Measurements from ENCODE around the gene ASPM. TPM values are rescaled to one million over a fixed set of nuclear protein-coding genes. Genes with fewer than 3 reads are reported as not detected.
A peak's percentile ranks its signal among the peaks of the same experiment; 100 is the strongest.

The ASPM gene
- total RNA-seq, 1 experiment from 2014 or later: 18.7 TPM

DNA sequence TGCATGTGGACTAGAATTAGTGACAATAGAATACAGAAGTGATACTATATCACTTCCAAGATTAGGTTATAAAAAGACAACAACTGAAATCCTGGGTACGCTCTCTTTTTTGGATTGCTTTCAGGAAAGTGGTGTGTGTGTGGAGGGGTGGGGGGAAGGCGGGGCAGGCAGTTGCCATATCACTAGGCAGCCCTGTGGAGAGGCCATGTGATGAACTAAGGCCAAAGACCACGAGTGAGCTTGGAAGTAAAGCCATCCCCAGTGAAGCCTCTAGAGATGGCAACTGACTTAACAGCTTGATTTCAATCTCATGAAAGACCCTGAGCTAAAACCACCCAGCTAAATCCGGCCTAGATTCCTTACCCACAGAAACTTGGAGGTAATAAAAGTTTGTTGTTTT is 6.2 kb upstream of the ASPM start:
- Histone ChIP-seq H3K27me3 (no peaks in the 10 kb centered on the region), H3K9me3 (no peaks in the 10 kb centered on the region), H3K36me3 (no peaks in the 10 kb centered on the region), H3K4me3 (no peak overlapping the region)
- DNase-seq: no peak

DNA sequence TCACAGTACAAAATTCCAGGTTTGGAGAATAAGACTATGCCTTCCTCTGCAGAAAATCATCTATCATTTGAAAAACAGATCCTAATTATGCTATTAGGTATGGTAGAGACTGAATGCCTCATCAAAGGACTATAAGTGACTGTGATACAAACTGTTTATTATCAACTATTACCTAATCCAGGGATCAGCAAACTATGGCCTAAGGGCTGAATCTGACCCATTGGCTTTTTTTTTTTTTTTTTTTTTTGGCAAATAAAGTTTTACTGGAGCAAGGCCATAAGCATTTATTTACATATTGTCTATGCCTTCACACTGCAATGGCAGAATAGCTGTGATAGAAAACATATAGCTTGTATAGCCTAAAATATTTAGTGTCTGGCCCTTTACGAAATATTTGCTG is 4.7 kb upstream of the ASPM start:
- Histone ChIP-seq H3K36me3 (peaks cover 2% of the 10 kb centered on the region; the same call in 1 of the 2 replicates), H3K27me3 (no peaks in the 10 kb centered on the region), H3K4me3 (no peak overlapping the region), H3K9me3 (no peaks in the 10 kb centered on the region)
- DNase-seq: no peak

- no peaks in the 10 kb centered on the region for H3K9me3 ChIP-seq
- DNase-seq: no peak
- no peaks in the 10 kb centered on the region for H3K27me3 ChIP-seq
- H3K4me3 ChIP-seq: no peak overlapping the region
- peaks cover 2% of the 10 kb centered on the region; the same call in 1 of the 2 replicates for H3K36me3 ChIP-seq
Observed at GRCh38 chr1:197150336-197151005, 4.0 kb upstream of the ASPM start.

GRCh38 chr1:197149340-197149739 is 2.9 kb upstream of the ASPM start:
- Histone ChIP-seq H3K4me3 (no peak overlapping the region), H3K36me3 (peaks cover 6% of the 10 kb centered on the region; the same call in 1 of the 2 replicates), H3K9me3 (no peaks in the 10 kb centered on the region), H3K27me3 (no peaks in the 10 kb centered on the region)
- DNase-seq: no peak

DNA sequence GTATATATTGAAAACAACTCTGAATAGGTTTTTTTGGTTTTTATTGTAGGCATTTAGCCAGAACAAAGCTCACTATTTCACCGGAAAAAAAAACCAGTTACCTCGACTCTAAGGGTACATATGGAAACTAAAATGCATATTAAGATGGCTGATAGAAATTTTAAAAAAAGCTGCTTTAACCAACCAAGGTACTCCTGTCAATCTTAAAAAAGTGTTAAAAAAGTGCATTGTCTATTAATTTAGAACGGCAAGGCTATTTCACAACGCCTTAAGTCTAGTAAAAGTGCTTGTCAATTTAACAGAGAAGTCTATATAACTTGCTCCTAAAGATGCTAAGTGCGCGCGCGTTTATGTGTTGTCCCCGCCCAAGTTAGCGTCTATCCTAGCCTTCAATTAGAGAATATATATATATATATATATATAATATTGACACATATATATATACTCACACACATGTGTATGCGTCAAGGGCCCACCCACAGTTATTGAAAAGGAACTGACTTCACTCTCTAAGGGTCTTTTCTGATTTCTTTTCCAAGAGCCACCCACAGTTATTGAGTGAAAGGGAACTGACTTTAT is 934 bp downstream of the ASPM start:
- no peak for DNase-seq
- Histone ChIP-seq H3K27me3 (no peaks in the 10 kb centered on the region), H3K4me3 (peak overlapping the region; percentile 98), H3K36me3 (peaks cover 36% of the 10 kb centered on the region), H3K9me3 (no peaks in the 10 kb centered on the region)

DNA sequence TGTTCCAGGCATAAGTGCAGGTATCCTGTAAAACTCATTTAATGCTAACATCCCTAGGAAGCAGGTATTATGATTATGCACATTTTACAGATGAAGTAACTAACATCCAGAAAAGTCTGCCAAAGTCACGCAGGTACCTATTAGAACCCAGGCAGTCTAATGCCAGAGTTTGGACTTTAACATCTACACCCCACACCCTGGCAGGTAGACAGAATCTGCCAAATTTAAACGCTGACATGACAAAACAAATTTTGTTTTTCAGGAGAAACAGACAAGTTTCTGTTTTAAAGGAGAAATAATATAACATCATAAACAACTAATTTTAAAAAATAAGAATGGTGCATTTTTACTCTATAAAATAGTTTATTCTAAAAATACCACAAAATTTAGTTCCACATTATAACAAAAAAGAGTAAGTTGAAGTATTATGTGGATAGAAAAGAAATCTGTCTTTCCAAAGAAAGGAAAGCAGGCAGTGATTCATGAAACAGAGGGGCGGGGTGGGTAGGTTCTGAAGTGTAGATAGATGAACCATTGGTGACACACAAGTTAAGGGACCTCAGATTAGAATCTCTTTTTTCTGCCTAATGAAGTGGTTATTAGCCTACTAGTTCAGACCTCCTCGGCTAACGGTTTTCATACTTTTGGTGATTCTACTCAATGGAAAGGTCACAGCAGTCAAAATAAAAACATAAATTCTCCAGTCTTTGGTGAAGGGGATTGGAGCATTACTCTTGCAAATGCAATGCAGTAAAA is 1.7 kb downstream of the ASPM start:
- peak; percentile 47 for DNase-seq
- peak overlapping the region; percentile 98 for H3K4me3 ChIP-seq
- no peaks in the 10 kb centered on the region for H3K27me3 ChIP-seq
- H3K36me3 ChIP-seq: peaks cover 44% of the 10 kb centered on the region
- no peaks in the 10 kb centered on the region for H3K9me3 ChIP-seq

GRCh38 chr1:197143276-197143675 is 3.2 kb downstream of the ASPM start:
- H3K4me3 ChIP-seq: no peak overlapping the region
- no peak for DNase-seq
- no peaks in the 10 kb centered on the region for H3K27me3 ChIP-seq
- H3K9me3 ChIP-seq: no peaks in the 10 kb centered on the region
- peaks cover 58% of the 10 kb centered on the region for H3K36me3 ChIP-seq

GRCh38 chr1:197141575-197141974 is 4.9 kb downstream of the ASPM start:
- Histone ChIP-seq H3K4me3 (no peak overlapping the region), H3K27me3 (no peaks in the 10 kb centered on the region), H3K36me3 (peaks cover 68% of the 10 kb centered on the region), H3K9me3 (no peaks in the 10 kb centered on the region)
- no peak for DNase-seq

- DNase-seq: no peak
- H3K27me3 ChIP-seq: no peaks in the 10 kb centered on the region
- H3K9me3 ChIP-seq: no peaks in the 10 kb centered on the region
- H3K36me3 ChIP-seq: peaks cover 73% of the 10 kb centered on the region
- no peak overlapping the region for H3K4me3 ChIP-seq
Observed at GRCh38 chr1:197140121-197140520, 6.3 kb downstream of the ASPM start.

DNA sequence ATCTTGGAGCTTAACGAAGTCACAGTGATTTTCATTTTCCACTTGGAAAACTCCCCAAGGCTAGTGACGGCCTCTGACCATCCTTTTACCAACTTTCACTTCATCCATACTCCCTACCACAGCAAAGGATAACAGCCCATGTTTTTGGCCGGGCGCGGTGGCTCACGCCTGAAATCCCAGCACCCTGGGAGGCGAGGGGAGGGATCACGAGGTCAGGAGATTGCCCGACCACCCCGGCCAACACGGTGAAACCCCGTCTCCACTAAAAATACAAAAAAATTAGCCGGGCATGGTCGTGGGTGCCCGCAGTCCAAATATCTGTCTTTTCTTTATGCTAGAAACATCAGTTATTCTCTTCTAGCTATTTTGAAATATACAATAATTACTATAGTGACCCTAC is 7.3 kb downstream of the ASPM start:
- H3K9me3 ChIP-seq: no peaks in the 10 kb centered on the region
- no peak overlapping the region for H3K4me3 ChIP-seq
- H3K36me3 ChIP-seq: peaks cover 78% of the 10 kb centered on the region
- DNase-seq: no peak
- H3K27me3 ChIP-seq: no peaks in the 10 kb centered on the region

DNA sequence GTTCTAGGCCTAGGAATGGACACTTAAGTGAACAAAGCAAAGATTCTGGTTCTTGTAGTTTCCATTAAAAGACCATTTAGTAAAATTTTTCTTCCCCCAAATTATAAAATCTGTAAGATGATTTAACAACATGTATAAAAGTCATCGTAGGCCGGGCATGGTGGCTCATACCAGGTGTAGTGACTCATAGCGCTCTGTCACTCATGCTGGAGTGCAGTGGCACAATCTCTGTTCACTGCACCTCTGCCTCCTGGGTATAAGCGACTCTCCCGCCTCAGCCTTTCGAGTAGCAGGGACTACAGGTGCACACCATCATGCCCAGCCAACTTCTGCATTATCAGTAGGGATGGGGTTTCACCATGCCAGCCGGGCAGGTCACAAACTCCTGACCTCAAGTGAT is 9.1 kb downstream of the ASPM start:
- Histone ChIP-seq H3K27me3 (no peaks in the 10 kb centered on the region), H3K36me3 (peaks cover 75% of the 10 kb centered on the region), H3K9me3 (no peaks in the 10 kb centered on the region), H3K4me3 (no peak overlapping the region)
- DNase-seq: no peak

- DNase-seq: no peak
- Histone ChIP-seq H3K4me3 (no peak overlapping the region), H3K9me3 (no peaks in the 10 kb centered on the region), H3K36me3 (peaks cover 83% of the 10 kb centered on the region), H3K27me3 (no peaks in the 10 kb centered on the region)
Observed at GRCh38 chr1:197130677-197131304, 15.7 kb downstream of the ASPM start.

GRCh38 chr1:197129698-197130097 is 16.8 kb downstream of the ASPM start:
- H3K36me3 ChIP-seq: peaks cover 85% of the 10 kb centered on the region
- H3K9me3 ChIP-seq: no peaks in the 10 kb centered on the region
- H3K27me3 ChIP-seq: no peaks in the 10 kb centered on the region
- no peak overlapping the region for H3K4me3 ChIP-seq
- no peak for DNase-seq

GRCh38 chr1:197127246-197127912 is 19.1 kb downstream of the ASPM start:
- H3K27me3 ChIP-seq: no peaks in the 10 kb centered on the region
- no peak overlapping the region for H3K4me3 ChIP-seq
- DNase-seq: no peak
- H3K36me3 ChIP-seq: peaks cover 92% of the 10 kb centered on the region
- H3K9me3 ChIP-seq: no peaks in the 10 kb centered on the region

DNA sequence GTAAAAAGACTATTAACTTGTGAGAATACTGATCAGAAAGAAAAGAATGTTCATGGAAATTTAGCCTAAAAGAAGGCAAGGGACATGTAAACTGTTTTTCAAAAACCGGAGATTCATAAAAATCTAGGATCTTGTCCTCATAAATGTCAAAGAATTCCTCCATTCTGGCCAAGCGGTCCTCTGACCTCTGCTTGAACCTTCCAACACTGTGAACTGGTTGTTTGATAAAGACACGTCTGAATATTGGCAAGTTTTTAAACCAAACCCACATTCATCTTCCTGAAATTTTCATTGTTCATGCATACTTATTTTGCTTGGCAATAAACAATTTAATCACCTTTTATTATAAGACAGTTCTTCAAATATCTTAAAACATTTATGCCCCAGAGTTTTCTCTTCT is 19.8 kb downstream of the ASPM start:
- no peaks in the 10 kb centered on the region for H3K9me3 ChIP-seq
- H3K36me3 ChIP-seq: peaks cover 92% of the 10 kb centered on the region
- H3K27me3 ChIP-seq: no peaks in the 10 kb centered on the region
- H3K4me3 ChIP-seq: no peak overlapping the region
- DNase-seq: no peak

- DNase-seq: no peak
- peaks cover 96% of the 10 kb centered on the region for H3K36me3 ChIP-seq
- no peaks in the 10 kb centered on the region for H3K9me3 ChIP-seq
- no peak overlapping the region for H3K4me3 ChIP-seq
- H3K27me3 ChIP-seq: no peaks in the 10 kb centered on the region
Observed at GRCh38 chr1:197124376-197124775, 22.1 kb downstream of the ASPM start.

- no peak for DNase-seq
- no peaks in the 10 kb centered on the region for H3K27me3 ChIP-seq
- H3K9me3 ChIP-seq: no peaks in the 10 kb centered on the region
- peaks cover 93% of the 10 kb centered on the region for H3K36me3 ChIP-seq
- no peak overlapping the region for H3K4me3 ChIP-seq
Observed at GRCh38 chr1:197116156-197116555, 30.3 kb downstream of the ASPM start.

All from MG63 (cell line).